HG02938 (cell line): Measurements from ENCODE around the gene HTRA3.

Experiments
- ATAC-seq: cut with Tn5 transposase; IDR thresholded peaks from one replicate; pipeline ENCODE4 v1.9.1; 2021; ENCODE audit warnings: mild to moderate bottlenecking, moderate library complexity; ENCODE audit not compliant: unreplicated experiment

Gene HTRA3

DNA sequence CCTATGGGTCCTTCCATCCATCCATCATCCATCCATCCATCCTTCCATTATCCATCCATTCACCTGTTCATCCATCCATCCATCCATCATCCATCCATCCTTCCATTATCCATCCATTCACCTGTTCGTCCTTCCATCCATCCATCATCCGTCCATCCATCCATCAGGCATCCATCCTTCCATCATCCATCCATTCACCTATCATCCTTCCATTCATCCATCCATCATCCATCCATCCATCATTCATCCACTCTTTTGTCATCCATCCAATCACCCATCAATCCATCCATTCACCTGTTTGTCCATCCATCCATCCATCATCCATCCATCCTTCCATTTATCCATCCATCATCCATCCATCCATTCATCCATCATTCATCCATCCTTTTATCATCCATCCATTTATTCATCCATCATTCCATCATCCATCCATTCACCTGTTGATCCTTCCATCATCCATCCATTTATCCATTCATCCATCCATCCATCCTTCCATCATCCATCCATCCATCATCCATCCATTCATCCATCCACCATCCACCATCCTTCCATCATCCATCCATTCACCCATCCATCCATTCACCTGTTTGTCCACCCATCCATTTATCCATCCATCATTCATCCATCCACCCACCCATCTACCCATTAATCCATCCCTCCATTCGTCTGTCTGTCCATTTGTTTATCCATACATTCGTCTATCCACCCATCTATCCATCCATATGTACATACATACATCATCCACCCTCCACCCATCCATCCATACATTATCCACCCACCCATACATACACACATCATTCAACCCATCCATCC, 35.7 kb upstream of the HTRA3 start:
- ATAC-seq = no peak

DNA sequence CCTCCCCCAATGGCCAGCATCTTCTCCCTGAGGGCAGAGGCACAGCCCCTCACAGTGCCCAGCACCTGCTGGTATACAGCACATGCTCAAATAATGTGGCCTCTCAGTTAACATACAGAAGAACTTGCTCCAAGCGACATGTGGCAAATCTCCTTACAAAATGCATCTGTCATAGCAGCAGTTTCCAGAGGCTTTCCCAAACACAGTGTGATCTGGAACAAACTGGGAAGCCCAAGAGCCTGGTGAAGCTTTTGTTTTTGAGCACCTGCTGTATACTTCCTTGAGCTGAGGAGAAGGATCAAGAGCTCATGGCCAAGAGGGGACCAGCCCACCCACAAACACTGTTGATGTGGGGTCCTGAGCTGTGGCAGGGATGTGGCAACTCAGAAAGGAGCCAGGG, 34.8 kb upstream of the HTRA3 start:
- ATAC-seq = no peak

DNA sequence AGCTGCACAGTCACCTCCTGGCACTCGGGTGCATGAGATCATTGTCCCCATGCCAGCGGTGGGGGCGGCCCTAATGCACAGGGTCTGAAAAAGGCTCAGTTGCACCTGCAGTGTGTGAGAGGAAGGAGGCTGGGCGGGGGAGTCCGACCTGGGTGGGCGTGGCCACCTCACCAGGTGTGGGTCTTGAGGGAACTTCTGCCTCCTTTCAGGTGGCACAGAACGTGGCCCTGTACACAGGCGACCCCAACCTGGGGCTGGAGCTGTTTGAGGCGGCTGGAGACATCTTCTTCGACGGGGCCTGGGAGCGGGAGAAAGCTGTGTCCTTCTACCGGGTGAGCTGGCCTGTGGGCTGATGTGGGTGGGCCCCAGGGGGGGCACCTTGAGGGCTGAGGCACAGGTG, 34.3 kb upstream of the HTRA3 start:
- ATAC-seq = no peak

DNA sequence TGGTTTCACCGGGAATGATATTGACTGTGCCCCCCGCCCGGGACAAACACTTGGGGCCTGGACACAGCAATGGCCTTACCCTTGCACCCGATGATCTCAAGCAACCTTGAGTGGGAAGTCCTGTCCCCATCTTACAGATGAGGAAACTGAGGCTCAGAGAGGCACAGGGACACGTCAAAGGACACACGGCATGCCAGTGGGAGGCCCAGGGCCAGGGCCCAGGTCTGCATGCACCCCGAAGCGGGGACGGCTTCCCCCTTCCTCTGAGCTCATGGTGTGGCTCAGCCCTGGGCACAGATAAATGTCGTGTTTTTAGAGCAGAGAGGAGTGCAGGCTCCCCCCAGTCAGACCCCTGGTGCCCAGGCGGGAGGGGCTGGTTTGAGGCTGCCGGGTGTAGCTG, 33.9 kb upstream of the HTRA3 start:
- no peak for ATAC-seq

DNA sequence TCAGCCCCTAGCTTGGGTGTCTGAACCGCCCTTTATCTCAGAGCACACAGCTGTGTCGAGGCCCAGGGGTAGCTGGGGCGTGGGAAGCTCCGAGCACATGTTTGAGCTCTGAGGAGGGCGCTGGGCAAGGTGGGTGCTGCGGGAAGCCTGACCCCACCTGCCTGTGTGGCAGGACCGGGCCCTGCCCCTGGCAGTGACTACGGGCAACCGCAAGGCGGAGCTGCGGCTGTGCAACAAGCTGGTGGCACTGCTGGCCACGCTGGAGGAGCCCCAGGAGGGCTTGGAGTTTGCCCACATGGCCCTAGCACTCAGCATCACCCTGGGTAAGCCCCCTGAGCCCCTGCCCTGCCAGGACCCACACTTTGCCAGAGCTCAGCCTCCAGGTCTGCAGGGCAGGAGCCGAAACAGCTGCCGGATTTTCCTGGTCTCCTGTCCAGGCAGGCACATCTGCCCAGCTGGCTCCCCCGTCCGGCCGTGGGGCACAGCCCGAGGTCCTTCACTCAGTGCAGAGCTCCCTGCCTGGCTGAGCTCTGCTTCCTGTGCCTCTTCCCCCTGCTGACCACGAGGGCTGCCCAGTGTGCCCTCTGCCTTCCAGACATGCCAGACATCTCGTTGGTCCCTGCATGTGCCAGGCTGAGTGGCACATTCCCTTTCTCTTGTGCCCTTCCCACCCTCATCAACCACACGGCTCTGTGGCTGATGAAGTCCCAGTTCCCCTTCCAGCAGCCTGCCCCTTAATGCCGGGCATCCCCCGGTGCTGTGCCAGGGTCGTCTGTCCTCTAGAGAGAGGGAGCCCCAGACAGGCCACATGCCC, 33.2 kb upstream of the HTRA3 start:
- ATAC-seq = no peak

DNA sequence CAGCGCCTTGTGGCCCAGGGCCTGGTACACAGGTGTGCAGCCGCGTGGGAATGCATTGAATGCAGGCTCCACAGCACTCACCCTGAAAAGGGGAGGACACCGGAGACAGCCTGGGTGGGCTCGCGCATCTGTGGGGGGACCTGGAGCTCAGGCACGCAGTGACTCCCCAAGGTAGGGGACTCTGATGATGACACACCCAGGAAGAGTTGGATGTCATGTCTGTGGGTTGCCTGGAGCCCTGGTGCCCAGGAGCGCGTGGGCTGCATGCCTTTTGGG, 32.7 kb upstream of the HTRA3 start:
- ATAC-seq = no peak

DNA sequence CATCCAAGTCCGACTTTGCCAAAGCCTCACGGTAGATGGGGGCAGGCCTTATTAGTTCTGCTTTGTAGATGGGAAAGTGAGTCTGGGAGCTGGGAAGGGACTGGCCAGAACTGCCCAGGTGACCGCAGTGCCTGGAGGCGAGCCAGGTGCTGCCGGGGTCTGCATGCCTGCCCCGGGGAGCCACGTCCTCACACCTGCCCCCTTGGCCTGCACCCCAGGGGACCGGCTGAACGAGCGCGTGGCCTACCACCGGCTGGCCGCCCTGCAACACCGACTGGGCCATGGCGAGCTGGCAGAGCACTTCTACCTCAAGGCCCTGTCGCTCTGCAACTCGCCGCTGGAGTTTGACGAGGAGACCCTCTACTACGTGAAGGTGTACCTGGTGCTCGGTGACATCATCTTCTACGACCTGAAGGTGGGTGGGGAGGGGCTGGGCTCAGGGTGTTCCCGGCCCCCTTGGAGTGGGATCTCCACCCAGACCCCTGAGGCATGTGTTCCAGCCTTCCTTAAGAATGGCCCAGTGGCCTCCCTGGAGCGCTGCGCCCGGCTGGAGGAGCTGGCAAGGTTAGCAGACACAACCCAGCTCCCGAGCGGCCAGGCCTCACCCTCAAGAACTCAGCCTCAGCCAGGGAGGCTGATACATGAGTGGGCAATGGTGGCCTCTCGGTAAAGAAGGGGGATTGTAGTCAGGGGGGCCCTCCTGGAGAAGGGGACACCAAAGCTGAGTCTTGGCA, 32.1 kb upstream of the HTRA3 start:
- no peak for ATAC-seq

DNA sequence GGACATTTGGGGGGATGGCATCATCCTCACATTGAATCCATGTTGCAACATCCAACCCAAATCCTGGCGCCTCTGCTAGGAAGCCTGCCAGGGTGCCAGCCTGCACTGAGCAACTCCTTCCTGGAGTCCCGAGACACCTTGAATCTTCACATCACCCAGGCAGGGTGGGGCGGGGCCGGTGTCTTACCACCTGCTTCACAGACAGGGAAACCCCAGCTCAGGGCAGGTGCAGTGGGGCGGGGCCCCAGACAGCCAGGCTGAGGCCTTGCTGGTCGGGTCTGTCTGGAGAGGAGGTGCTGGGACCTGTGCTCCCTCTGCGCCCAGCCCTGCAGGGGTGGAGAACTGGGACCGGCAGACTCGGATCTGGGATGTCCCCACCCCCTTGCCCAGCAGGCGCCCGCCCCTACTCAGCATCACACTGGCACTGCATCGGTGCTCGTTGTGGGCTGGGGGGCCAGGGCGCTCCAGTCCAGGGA, 31.5 kb upstream of the HTRA3 start:
- ATAC-seq = no peak

DNA sequence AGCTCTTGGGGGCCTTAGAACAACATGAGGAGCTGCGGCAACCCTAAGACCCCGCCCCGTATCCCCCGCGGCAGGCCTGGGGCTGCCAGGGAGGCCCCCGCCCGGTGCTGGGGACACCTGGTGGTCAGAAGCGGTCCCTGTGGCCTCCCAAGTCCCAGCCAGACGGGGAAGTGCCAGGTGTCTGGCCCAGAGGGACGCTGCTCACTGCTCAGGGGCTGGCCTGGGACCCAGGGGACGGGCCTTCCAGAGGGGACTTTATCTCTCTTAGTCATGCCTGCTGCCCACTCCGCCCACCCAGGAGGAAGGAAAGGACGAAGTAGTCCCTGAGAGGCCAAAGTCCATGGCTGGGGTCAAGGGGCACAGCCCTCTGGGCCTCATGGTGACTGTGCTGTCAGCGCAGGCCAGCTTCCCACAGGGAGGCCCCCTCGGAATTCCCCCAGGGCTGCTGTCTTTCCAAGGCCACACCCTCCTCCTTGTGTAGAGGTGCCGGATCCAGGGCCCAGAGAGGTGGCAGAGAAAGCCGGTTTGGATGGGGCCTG, 31.0 kb upstream of the HTRA3 start:
- no peak for ATAC-seq

DNA sequence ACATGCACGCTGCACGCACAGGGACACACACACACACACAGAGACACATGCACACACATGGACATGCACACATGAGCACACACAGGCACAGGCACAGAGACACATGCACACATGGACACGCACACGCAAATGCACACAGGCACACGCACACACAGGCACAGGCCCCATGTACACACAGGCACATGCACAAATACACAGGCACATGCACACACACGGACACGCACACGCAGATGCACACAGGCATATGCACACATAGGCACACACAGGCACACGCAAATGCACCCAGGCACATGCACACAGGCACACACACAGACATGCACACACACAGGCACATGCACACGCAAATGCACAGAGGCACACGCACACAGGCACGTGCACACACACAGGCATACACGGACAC, 30.3 kb upstream of the HTRA3 start:
- ATAC-seq = no peak

DNA sequence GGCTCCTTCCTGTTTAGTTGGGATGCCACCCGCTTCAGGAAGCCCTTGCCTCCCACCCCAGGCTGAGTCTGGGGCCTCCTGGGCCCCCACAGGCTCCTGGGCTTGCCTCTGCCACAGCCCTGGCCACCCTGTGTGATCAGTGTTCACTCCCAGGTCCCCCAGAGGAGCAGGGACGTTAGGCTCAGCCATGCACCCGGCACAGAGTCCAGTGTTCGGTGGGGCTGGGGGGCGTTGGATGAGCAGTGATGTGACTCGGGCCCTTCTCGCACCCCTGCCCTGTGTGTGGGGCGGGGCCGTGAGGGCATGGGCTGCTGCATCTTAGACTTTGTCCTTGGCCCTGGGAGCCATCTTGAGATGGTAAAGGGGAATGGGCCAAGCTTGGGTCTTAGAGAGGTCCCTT, 29.9 kb upstream of the HTRA3 start:
- ATAC-seq = no peak

DNA sequence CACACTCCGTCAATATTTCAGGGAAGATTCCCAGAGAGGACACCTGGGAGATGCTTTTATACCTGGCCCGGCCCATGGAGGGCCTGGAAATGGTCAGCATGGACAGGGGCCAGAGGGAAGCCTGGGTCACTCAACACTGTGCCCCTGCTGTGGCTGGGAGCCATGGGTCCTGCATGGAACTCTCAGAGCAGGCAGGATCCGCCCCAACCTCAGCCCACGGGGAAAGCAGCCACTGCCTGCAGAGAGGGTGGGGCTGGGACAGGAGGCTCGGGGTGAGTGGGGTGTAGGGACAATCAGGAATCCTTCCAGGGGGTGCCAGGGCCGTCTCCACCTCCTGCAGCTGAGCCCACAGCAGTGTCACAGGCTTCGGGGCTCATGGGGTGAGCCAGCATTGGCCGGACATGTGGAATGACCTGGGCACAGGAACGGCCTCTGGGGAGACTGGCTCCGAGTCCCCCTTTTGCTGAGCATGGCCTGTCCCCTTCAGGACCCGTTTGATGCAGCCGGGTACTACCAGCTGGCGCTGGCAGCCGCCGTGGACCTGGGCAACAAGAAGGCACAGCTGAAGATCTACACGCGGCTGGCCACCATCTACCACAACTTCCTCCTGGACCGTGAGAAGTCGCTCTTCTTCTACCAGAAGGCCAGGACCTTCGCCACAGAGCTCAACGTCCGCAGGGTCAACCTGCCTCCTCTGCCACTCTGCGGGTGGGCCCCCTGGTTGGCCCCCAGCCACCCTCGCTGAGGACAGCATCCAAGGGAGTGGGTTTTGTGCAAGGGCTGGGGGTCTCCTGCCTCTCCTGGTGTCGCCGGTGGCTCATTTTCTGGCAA, 29.1 kb upstream of the HTRA3 start:
- ATAC-seq = no peak

DNA sequence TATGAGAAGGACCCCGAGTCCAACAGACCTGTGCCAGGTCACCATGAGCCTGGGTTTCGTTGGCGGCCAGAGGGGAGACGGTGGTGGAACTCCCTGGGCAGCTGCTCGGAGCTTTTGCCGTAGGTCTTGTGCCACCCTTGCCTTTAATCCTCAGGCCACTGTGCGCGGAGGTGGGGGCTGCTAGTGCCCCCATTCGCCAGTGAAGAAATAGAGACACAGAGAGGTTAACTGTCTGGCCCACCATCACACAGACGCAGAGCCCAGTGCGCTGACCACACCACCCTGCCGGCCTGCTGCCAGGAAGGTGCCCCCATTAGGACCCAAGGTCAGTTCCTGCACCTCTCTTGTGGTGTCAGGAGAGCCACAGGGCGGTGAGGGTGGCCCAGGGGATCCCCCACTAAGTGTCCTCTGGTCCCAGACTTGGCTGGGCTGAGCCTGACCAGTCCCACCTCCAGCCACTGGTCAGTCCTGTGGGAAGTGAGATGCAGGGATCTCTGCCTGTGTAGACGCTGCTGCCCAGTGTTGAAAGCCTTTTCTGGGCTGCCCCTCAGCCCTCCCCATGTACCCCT, 28.3 kb upstream of the HTRA3 start:
- no peak for ATAC-seq

DNA sequence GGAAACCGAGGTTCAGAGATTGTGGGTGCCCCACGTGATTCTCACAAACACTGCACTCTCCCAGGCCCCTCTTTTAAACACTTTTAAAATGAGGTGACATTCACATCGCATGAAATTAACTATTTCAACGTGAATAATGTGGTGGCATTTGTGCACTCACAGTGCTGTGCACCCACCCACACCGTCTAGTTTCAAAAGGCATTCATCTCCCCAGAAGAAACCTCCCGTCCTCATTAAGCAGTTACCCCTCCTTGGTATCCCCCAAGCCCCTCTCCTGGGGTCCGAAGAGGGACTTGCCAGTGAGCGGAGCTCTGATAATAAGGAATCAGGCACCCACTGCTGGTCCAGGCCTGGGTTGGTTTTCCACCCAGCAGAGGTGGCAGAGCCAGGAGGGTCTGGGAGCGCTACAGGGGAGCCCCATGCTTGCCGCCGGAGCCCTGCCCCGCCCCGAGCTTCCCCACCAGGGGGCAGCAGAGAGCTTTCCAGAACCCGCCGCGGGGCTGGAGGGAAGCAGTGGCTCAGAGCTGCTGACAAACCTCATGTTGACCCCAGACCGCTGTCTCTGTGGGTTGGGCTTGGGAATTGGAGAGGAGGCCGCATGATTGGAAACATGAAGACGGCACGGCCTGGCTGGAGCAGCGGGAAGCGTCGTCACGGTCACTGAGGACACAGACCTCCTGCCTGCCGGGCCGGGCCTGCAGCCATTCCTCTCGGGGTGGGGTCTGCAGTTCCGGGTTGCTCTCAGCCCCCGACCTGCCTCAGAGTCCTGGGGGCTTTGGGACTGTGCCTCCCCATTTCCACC, 27.5 kb upstream of the HTRA3 start:
- ATAC-seq = peak; percentile 54

DNA sequence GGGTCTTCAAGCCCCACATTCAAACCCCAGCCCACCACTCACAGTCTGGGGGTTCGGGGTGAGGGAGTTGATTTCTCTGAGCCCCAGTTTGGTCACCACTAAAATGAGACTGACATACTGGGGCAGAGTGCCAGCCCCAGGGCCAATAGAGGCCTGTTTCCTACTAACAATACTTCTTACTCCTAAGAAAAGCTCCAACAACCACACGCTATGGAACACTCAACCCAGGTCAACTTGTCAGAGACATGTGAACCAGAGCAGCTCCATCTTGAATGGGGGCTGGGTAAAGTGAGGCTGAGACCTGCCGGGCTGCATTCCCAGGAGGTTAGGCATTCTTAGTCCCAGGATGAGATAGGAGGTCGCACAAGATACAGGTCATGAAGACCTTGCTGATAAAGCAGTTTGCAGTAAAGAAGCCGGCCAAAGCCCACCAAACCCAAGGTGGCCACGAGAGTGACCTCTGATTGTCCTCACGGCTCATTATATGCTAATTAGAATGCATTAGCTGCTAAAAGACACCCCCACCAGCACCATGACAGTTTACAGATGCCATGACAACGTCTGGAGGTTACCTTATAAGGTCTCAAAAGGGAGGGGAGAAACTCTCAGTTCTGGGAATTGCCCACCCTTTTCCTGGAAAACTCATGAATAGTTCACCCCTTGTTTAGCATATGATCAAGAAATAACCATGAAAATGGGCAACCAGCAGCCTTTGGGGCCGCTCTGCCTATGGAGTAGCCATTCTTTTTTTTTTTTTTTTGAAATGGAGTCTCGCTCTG, 26.6 kb upstream of the HTRA3 start:
- ATAC-seq = no peak

DNA sequence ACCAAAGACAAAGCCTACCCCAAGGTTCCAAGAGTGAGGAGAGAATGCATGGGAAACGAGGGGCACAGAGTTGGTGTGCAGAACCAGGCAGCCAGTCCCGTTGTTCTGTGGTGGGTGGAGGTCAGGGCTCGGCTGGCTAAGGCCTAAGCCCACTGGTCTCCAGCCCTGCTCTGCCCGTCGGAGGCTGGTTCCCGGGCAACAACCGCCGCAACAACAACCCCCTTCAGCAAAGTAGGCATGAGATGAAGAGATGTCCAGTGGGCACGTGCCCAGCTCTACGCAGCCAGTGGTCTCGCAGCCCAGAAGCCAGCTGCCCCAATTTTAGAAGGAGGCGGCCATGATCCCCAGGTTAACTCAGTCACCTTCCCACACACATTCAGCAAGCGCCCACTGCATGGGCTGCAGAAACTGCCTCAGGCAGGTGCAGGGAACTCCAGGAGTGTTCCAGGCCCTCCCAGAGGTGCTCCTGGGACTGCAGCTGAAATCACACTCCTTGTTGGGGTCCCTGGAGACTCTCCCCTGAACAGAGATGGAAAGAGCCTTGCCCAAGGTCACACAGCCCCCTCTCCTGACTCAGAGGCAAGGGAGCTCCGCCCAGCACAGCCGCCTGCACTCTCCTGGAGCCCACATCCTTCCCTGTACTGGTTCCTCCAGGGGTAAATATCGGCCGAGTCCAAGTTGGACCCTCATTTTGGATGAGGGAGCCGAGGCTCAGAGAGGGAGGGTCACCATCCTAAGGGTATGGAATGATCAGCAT, 25.4 kb upstream of the HTRA3 start:
- no peak for ATAC-seq

DNA sequence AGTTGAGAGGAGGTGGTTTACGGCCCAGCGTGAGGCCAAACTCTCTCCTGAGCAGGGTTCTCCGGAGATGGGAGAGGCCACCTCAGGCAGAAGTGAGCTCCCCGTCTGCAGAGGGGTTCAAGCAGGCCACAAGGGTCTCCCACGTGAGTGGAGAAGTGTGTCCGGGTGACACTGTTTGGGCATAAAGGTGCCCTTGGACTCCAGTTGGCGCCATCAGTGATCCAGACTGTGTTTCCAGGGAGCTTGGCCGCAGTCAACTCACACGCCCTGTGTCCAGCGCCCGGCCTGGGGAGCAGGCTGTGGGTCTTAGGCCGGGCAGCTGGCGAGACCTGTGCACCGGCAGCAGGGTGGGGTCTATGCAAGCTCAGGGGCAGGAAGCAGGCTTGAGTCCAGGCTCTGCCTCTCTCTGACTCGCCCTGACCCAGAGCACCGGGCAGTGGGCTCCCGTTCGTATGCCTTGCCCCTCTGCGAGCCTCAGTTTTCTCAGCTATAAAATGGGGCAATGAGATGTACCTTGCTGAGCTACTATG, 24.6 kb upstream of the HTRA3 start:
- ATAC-seq = no peak
